Progenitor cell of endocrine pancreas (in vitro differentiated cells): ENCODE measurements around the gene DNAJB13. TPM values are rescaled to one million over a fixed set of nuclear protein-coding genes. Genes with fewer than 3 reads are reported as not detected.

Experiments
- DNase-seq: peaks from one replicate; pipeline ENCODE4 v3.0.0; 2021; ENCODE audit warnings: low spot score; ENCODE audit not compliant: unreplicated experiment
- H3K27ac Mint-ChIP-seq: 2 replicates; pipeline ENCODE4 v1.8.0; 2021; ENCODE audit warnings: mild to moderate bottlenecking, moderate library complexity, mixed read lengths
- H3K27me3 Mint-ChIP-seq: 2 replicates; pipeline ENCODE4 v1.8.0; 2021; ENCODE audit warnings: mixed read lengths
- H3K36me3 Mint-ChIP-seq: 2 replicates; pipeline ENCODE4 v1.8.0; 2022; ENCODE audit warnings: mixed read lengths; ENCODE audit not compliant: insufficient read depth
- H3K4me1 Mint-ChIP-seq: 2 replicates; pipeline ENCODE4 v1.8.0; 2021; ENCODE audit warnings: low read depth, mixed read lengths
- H3K4me3 Mint-ChIP-seq: 2 replicates; pipeline ENCODE4 v1.8.0; 2021; ENCODE audit warnings: low read depth, mild to moderate bottlenecking, moderate library complexity, mixed read lengths
- H3K9me3 Mint-ChIP-seq: 2 replicates; pipeline ENCODE4 v1.8.0; 2021; ENCODE audit warnings: low read depth, mixed read lengths
- CTCF ChIP-seq: fragments of 200-600 bp; sonication (generic); IDR thresholded peaks from one replicate; pipeline ENCODE4 v1.5.0; 2021; ENCODE audit warnings: antibody characterized with exemption, mild to moderate bottlenecking; ENCODE audit not compliant: unreplicated experiment
- total RNA-seq: library from RNA; stranded (reverse); gene quantifications from 2 replicates; pipeline ENCODE4 v1.2.1, GENCODE V29; 2021

Gene DNAJB13
- total RNA-seq, 1 donor from 2014 or later = 1.1 TPM

DNA sequence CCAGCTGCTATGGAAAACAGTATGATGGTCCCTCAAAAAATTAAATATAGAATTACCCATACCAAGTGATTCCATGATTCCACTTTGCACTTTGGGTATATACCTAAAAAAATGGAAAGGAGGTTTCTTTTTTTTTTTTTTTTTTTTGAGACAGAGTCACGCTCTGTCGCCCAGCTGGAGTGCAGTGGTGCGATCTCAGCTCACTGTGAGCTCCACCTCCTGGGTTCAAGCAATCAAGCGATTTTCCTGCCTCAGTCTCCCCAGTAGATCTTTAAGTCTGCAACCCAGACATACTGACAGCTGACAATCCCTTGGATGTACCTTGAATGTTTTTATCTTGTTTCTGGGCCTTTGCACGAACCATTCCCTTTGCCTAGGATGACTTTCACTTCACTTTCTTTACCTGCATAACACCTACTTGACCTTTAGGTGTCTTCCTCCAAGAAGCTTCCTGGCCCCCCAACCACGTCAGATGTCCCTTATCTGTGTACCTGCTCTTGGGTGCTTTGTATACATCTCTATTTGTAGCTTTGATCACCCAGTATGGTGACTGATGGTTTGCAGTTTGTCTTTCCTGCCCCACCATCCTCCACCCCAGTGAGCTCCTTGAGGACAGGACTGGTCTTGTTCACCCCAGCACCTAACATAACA is 46.4 kb downstream of the DNAJB13 start:
- no peak for TF ChIP-seq CTCF
- H3K36me3 Mint-ChIP-seq = peaks cover 4% of the 10 kb centered on the region
- no peak overlapping the region for H3K4me3 Mint-ChIP-seq
- H3K4me1 Mint-ChIP-seq = no peaks in the 10 kb centered on the region
- H3K27me3 Mint-ChIP-seq = no peaks in the 10 kb centered on the region
- DNase-seq = no peak
- H3K9me3 Mint-ChIP-seq = no peaks in the 10 kb centered on the region
- H3K27ac Mint-ChIP-seq = no peak overlapping the region

GRCh38 chr11:73998846-73999575 is 48.2 kb downstream of the DNAJB13 start:
- Mint-ChIP-seq H3K4me3 (no peak overlapping the region), H3K36me3 (peaks cover 4% of the 10 kb centered on the region), H3K9me3 (no peaks in the 10 kb centered on the region), H3K4me1 (no peaks in the 10 kb centered on the region), H3K27ac (no peak overlapping the region), H3K27me3 (no peaks in the 10 kb centered on the region)
- DNase-seq = no peak
- TF ChIP-seq CTCF = no peak

DNA sequence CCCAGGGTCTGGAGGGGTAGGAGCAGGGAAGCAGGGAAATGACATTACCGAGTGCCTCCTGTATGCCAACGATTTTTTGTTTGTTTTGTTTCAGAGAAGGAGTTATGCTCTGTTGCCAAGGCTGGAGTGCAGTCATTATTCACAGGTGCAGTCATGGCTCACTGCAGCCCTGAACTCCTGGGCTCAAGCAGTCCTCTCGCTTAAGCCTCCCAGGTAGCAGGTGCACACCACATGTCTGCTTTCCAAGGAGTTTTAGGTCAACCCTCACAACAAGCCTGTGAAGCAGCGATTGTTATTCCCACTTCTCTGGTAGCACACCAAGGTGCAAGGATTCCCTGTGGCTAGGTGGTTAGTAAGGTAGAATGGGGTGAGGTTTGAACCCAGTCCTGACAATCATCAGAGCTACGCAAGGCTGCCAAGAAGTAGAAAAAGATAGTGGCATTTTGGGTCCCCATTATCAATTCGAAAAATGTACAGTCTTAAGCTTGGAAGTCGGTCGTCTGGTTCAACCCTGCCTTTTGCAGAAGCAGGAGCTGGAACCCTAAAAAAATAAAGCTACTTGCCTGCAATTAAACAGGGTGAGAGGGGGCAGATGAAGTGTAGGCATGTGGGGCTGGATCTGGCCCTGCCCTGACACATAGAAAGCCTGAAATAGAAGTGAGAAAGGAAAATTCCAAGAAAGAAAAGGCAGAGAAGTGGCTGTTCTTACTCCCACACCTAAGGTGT is 48.9 kb downstream of the DNAJB13 start:
- peaks cover 4% of the 10 kb centered on the region for H3K36me3 Mint-ChIP-seq
- DNase-seq = no peak
- no peak overlapping the region for H3K4me3 Mint-ChIP-seq

GRCh38 chr11:74000307-74001133 is 49.7 kb downstream of the DNAJB13 start:
- no peak for DNase-seq
- H3K9me3 Mint-ChIP-seq = no peaks in the 10 kb centered on the region
- no peak overlapping the region for H3K4me3 Mint-ChIP-seq
- no peak overlapping the region for H3K27ac Mint-ChIP-seq
- peaks cover 4% of the 10 kb centered on the region for H3K36me3 Mint-ChIP-seq
- H3K27me3 Mint-ChIP-seq = no peaks in the 10 kb centered on the region
- no peaks in the 10 kb centered on the region for H3K4me1 Mint-ChIP-seq
- no peak for TF ChIP-seq CTCF

More for the DNA sequence above, 48.9 kb downstream of the DNAJB13 start:
- Mint-ChIP-seq H3K4me1 (no peaks in the 10 kb centered on the region), H3K27ac (no peak overlapping the region), H3K27me3 (no peaks in the 10 kb centered on the region), H3K9me3 (no peaks in the 10 kb centered on the region)
- no peak for TF ChIP-seq CTCF
